ENCODE results near the gene SEMA5A.

DNA sequence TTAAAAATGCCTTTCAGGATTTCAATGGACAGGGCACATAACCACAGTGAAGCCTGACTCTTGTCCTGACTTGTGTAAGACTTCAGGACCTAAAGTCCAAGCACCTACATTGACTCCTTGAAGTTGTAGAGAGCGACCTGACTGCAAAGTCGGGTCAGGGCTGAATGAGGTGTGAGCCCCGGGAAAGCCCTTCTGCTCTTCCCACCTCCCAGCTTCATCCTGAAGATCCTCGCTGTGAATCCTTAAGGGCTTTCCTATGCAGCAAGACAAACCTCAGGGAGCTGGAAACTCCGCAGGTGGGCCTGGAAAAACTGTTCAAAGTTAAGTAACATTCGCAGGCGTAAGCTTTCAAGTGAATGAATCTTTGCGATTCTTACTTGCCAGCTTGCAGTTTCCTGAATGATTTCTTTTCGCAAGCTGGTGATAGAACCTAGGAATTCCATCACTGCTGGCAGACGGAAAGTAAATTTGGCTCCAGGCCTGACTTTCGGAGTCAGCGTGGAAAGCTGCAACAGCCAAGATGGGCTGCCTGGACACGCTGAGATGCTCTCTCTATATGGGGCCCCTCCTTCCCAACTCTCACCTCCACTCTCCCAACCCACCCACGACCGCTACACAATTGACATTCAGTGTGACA lies 10.9 kb downstream of the SEMA5A start:
- no peak for TF ChIP-seq POLR2A (IDR thresholded peaks at IDR 0.05)
- TF ChIP-seq, protein P1, sequence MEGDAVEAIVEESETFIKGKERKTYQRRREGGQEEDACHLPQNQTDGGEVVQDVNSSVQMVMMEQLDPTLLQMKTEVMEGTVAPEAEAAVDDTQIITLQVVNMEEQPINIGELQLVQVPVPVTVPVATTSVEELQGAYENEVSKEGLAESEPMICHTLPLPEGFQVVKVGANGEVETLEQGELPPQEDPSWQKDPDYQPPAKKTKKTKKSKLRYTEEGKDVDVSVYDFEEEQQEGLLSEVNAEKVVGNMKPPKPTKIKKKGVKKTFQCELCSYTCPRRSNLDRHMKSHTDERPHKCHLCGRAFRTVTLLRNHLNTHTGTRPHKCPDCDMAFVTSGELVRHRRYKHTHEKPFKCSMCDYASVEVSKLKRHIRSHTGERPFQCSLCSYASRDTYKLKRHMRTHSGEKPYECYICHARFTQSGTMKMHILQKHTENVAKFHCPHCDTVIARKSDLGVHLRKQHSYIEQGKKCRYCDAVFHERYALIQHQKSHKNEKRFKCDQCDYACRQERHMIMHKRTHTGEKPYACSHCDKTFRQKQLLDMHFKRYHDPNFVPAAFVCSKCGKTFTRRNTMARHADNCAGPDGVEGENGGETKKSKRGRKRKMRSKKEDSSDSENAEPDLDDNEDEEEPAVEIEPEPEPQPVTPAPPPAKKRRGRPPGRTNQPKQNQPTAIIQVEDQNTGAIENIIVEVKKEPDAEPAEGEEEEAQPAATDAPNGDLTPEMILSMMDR (IDR thresholded peaks at IDR 0.05) = no peak

All from lower leg skin (tissue), 3 donors.